ENCODE results near the gene USP10. TPM values are rescaled to one million over a fixed set of nuclear protein-coding genes. Genes with fewer than 3 reads are reported as not detected.

Gene USP10
- total RNA-seq, 6 experiments from 2014 or later = 41.5 to 53.2 (median 44.6) TPM

DNA sequence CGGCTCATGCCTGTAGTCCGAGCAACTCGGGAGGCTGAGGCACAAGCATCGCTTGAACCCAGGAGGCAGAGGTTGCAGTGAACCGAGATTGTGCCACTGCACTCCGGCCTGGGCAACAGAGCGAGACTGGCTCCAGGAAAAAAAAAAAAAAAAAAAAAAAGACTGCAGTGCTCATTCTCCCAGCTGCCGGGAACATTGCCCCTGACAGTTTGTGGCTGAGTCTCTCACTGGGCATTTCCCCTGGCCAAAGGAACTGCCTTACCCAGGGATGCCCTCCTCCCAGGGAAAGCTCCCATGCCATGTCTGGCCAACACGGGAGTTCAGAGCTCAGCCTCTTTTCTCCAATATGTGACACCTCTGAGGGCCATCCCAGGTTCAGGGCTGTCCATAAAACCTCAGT is 21.3 kb upstream of the USP10 start:
- Histone ChIP-seq H3K27me3 (no peaks in the 10 kb centered on the region), H3K4me1 (no peaks in the 10 kb centered on the region), H3K36me3 (no peaks in the 10 kb centered on the region), H3K9me3 (no peaks in the 10 kb centered on the region), H3K27ac (no peak overlapping the region), H3K4me3 (no peak overlapping the region)
- intact Hi-C loops (cut with DNase I) = loop anchor here in 1 of 2 donors (10.0 kb wide), 1 partner anchor 46 kb away; no protein-coding TSS in a partner anchor
- TF ChIP-seq, protein P1, sequence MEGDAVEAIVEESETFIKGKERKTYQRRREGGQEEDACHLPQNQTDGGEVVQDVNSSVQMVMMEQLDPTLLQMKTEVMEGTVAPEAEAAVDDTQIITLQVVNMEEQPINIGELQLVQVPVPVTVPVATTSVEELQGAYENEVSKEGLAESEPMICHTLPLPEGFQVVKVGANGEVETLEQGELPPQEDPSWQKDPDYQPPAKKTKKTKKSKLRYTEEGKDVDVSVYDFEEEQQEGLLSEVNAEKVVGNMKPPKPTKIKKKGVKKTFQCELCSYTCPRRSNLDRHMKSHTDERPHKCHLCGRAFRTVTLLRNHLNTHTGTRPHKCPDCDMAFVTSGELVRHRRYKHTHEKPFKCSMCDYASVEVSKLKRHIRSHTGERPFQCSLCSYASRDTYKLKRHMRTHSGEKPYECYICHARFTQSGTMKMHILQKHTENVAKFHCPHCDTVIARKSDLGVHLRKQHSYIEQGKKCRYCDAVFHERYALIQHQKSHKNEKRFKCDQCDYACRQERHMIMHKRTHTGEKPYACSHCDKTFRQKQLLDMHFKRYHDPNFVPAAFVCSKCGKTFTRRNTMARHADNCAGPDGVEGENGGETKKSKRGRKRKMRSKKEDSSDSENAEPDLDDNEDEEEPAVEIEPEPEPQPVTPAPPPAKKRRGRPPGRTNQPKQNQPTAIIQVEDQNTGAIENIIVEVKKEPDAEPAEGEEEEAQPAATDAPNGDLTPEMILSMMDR (IDR thresholded peaks at IDR 0.05) = no peak
- no peak for TF ChIP-seq POLR2A (IDR thresholded peaks at IDR 0.05)
- DNase-seq (peak in 1 of 3 donors; percentile 16), ATAC-seq (no peak)
- 100% methylated on average over 1 of the region's 9 CpGs for WGBS (ENCODE audit: insufficient coverage, low coverage, low lambda C conversion rate, missing lambda C conversion rate)

DNA sequence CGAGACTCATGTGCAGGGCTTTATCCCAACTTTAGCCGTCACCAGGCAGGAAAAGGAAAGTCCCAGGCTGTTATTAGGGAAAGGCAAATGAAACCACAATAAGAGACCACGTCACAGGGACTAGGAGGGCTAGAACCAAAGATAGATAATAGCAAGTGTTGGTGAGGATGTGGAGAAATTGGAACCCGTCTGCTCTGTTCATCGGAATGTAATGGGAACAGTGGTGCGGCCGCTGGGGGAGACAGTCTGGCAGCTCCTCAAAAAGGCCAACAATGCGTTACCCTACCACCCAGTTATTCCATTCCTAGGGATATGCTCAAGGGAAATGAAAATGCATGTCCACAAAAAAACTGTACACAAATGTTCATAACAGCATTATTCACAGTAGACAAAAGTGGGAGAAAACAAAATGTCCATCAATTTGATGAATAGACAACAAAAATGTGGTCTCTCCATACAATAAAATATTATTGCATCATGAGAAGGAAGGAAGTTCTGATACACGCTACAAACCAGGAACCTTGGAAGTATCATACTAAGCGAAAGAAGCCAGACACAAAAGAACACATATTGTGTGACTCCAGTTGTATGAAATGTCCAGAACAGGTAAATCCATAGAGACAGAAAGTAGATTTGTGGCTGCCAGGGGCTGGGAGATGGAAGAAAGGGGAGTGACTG is 19.5 kb upstream of the USP10 start:
- Histone ChIP-seq H3K4me1 (no peaks in the 10 kb centered on the region), H3K4me3 (no peak overlapping the region), H3K36me3 (no peaks in the 10 kb centered on the region), H3K27me3 (no peaks in the 10 kb centered on the region), H3K27ac (no peak overlapping the region), H3K9me3 (no peaks in the 10 kb centered on the region)
- WGBS (ENCODE audit: insufficient coverage, low coverage, low lambda C conversion rate, missing lambda C conversion rate) = 83% methylated on average over 10 of the region's 10 CpGs
- DNase-seq = no peak
- ATAC-seq = no peak
- intact Hi-C loops (cut with DNase I) = no loop called here
- TF ChIP-seq, protein P1 (IDR thresholded peaks at IDR 0.05) = no peak
- TF ChIP-seq POLR2A (IDR thresholded peaks at IDR 0.05) = no peak

DNA sequence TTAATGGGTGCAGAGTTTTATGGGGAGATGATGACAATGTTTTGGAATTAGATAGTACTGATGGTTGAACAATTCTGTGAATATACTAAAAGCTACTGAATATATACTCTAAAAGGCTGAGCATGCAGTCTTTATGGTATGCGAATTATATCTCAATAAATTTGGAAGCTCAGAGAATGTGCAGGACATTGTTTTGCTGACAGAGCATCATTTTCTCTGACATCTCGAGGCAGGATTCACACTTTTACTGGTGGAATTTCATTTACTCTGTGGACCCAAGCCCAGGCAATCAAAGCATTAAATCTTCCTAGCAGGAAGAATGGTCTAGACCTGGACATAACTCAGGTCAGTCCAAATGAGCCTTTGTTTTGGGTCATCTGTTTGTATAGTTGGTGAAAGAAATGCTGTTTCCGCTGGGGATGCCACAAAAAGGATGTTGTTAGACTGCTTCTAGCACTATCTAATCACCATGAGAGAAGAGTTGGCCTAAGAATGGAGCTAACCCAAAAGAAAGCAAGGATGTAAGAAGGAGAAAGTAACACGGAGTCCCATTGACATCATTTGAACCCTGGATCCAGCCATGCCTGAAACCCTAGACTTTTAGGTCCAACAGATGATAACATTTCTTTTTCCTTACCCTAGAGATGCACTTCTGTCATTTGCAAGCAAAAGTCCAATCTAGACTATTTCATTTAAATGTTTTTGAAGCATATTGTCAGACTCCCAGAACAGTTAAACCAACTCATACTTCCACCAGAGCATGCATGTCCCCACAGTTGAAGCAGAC is 18.8 kb upstream of the USP10 start:
- WGBS (ENCODE audit: insufficient coverage, low coverage, low lambda C conversion rate, missing lambda C conversion rate) = 80% methylated on average over 3 of the region's 4 CpGs
- H3K4me3 ChIP-seq = no peak overlapping the region
- no peaks in the 10 kb centered on the region for H3K4me1 ChIP-seq
- no peaks in the 10 kb centered on the region for H3K9me3 ChIP-seq
- H3K36me3 ChIP-seq = no peaks in the 10 kb centered on the region
- no peak overlapping the region for H3K27ac ChIP-seq
- DNase-seq (no peak), ATAC-seq (no peak)
- intact Hi-C loops (cut with DNase I) = no loop called here
- no peak for TF ChIP-seq POLR2A (IDR thresholded peaks at IDR 0.05)
- TF ChIP-seq, protein P1 (IDR thresholded peaks at IDR 0.05) = no peak
- no peaks in the 10 kb centered on the region for H3K27me3 ChIP-seq

DNA sequence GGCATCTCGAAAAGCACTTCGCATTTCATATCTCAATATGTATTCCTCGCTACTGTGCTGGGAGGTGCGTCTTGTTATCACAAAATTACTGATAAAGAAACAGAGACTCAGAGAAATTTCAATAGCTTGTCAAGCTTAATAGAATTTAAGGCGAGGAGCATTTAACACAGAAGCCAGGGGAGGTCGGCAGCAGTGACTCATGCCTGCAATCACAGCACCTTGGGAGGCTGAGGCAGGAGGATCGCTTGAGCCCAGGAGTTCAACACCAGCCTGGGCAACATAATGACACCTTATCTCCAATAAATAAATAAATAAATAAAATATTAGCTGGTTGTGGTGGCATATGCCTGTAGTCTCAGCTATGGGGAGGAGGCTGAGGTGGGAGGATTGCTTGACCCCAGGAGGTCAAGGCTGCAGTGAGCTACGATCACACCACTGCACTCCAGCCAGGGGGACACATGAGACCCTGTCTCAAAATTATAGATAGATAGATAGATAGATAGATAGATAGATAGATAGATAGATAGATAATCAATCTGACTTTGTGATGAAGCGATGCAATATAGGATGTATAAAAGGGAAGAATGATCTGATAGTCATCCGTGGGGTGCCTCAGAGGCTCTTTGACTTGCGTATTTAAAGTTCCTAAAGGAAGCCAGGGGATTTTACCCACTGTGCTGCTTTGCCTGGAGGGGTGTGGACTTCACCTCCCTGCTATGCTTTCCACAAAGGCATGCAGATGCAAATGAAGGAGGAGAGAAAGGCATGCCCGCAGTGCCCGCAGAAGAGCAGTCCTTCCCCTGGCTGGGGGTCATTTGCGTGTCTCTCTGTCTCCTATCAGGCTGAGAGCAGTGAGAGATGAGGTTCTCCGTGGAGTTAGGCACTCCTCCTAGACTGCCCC is 15.9 kb upstream of the USP10 start:
- no peaks in the 10 kb centered on the region for H3K27me3 ChIP-seq
- no peak for ATAC-seq
- no peak overlapping the region for H3K4me3 ChIP-seq
- intact Hi-C loops (cut with DNase I) = no loop called here
- H3K27ac ChIP-seq = no peak overlapping the region
- H3K4me1 ChIP-seq = no peaks in the 10 kb centered on the region
- WGBS (ENCODE audit: insufficient coverage, low coverage, low lambda C conversion rate, missing lambda C conversion rate) = 64% methylated on average over 12 of the region's 15 CpGs
- DNase-seq = no peak
- no peak for TF ChIP-seq POLR2A (IDR thresholded peaks at IDR 0.05)
- TF ChIP-seq, protein P1 (IDR thresholded peaks at IDR 0.05) = no peak
- no peaks in the 10 kb centered on the region for H3K9me3 ChIP-seq
- no peaks in the 10 kb centered on the region for H3K36me3 ChIP-seq
